SK-N-SH (cell line): ENCODE measurements around the gene FAM168A. TPM values are rescaled to one million over a fixed set of nuclear protein-coding genes. Genes with fewer than 3 reads are reported as not detected.

Experiments used
- CTCF ChIA-PET: fragments of 300-600, 350-600 bp; formaldehyde crosslinking; extraction: SDS; loops from one replicate; lab custom pipeline; 2021; lab: Yijun Ruan, JAX
- POLR2A ChIA-PET: fragments of 350-600 bp; sonication (Branson Sonifier 250); formaldehyde crosslinking; extraction: SDS; loops from one replicate; lab custom pipeline; 2020; ENCODE audit warnings: antibody characterized with exemption, inconsistent platforms; lab: Yijun Ruan, JAX
- DNase-seq: peaks from one replicate; pipeline ENCODE4 v3.0.0; 2012
- H2AFZ ChIP-seq: fragments of 200-600 bp; sonication (generic); 2 replicates; pipeline ENCODE4 v1.8.1; 2016; ENCODE audit warnings: antibody characterized with exemption, mild to moderate bottlenecking, low read depth
- H3F3A ChIP-seq: fragments of 200-600 bp; sonication (generic); replicated peaks from 2 replicates; pipeline ENCODE3; 2016; ENCODE audit warnings: antibody characterized with exemption, mild to moderate bottlenecking; ENCODE audit not compliant: insufficient read depth
- H3K27ac ChIP-seq, 2 experiments: fragments of 200-500 bp in 1 of 2; fragments of 200-600 bp in 1 of 2; sonication (Bioruptor generic) in 1 of 2; sonication (generic), shearing (Covaris generic) in 1 of 2; 2 replicates each; pipeline versions ENCODE4 v1.5.1 to v1.6.1; 2014 to 2016; ENCODE audit warnings: low read depth in 2 of 2, inconsistent platforms in 1 of 2, low read length in 1 of 2, mild to moderate bottlenecking in 1 of 2, mixed read lengths in 1 of 2
- H3K27me3 ChIP-seq: fragments of 200-600 bp; sonication (generic), shearing (Covaris generic); 2 replicates; pipeline ENCODE4 v1.6.1; 2016; ENCODE audit warnings: mixed run types; ENCODE audit not compliant: insufficient read depth
- H3K36me3 ChIP-seq, 2 experiments: fragments of 200-500 bp in 1 of 2; fragments of 200-600 bp in 1 of 2; sonication (Bioruptor generic) in 1 of 2; sonication (generic) in 1 of 2; replicated peaks in 1 of 2; 2 replicates each; pipeline versions ENCODE3 to v1.5.1; 2014 to 2016; ENCODE audit warnings: low read length in 1 of 2, mild to moderate bottlenecking in 1 of 2; ENCODE audit not compliant: insufficient read depth in 2 of 2, control insufficient read depth in 1 of 2
- H3K4me1 ChIP-seq, 2 experiments: fragments of 200-500 bp in 1 of 2; fragments of 200-600 bp in 1 of 2; sonication (Bioruptor generic) in 1 of 2; sonication (generic), shearing (Covaris generic) in 1 of 2; 2 replicates each; pipeline versions ENCODE4 v1.5.1 to v1.6.1; 2014 to 2016; ENCODE audit warnings: low read depth in 1 of 2, low read length in 1 of 2, mixed run types in 1 of 2; ENCODE audit not compliant: insufficient read depth in 2 of 2, control insufficient read depth in 1 of 2
- H3K4me2 ChIP-seq: fragments of 200-600 bp; sonication (generic), shearing (Covaris generic); 2 replicates; pipeline ENCODE4 v1.6.1; 2017; ENCODE audit warnings: mixed run types
- H3K4me3 ChIP-seq, 2 experiments: fragments of 200-500 bp in 1 of 2; fragments of 200-600 bp in 1 of 2; sonication (Bioruptor generic) in 1 of 2; sonication (generic), shearing (Covaris generic) in 1 of 2; 2 replicates each; pipeline versions ENCODE4 v1.5.1 to v1.8.1; 2014 to 2016; ENCODE audit warnings: low read depth in 2 of 2, inconsistent platforms in 1 of 2, low read length in 1 of 2, mild to moderate bottlenecking in 1 of 2, mixed read lengths in 1 of 2, moderate library complexity in 1 of 2
- H3K79me2 ChIP-seq: fragments of 200-600 bp; sonication (generic); 2 replicates; pipeline ENCODE4 v1.8.1; 2017; ENCODE audit warnings: mild to moderate bottlenecking; ENCODE audit not compliant: insufficient read depth
- H3K9ac ChIP-seq: fragments of 200-600 bp; sonication (generic); 2 replicates; pipeline ENCODE4 v1.6.1; 2017; ENCODE audit warnings: mixed run types
- H3K9me2 ChIP-seq: fragments of 200-600 bp; sonication (generic); 2 replicates; pipeline ENCODE4 v1.6.1; 2017; ENCODE audit warnings: mixed run types
- H3K9me3 ChIP-seq: fragments of 200-600 bp; sonication (generic); 2 replicates; pipeline ENCODE4 v1.6.1; 2017; ENCODE audit warnings: mixed run types, mild to moderate bottlenecking, moderate library complexity
- H4K20me1 ChIP-seq: fragments of 200-600 bp; sonication (generic); 2 replicates; pipeline ENCODE4 v1.6.1; 2017; ENCODE audit warnings: mild to moderate bottlenecking, mixed run types; ENCODE audit not compliant: insufficient read depth
- CHD2 ChIP-seq: fragments of 150-350 bp; IDR thresholded peaks from 2 replicates; pipeline ENCODE4 v1.6.1; 2018; ENCODE audit warnings: low read length; ENCODE audit not compliant: partially characterized antibody
- CTCF ChIP-seq: fragments of 200-600 bp; sonication (generic); IDR thresholded peaks from 2 replicates; pipeline ENCODE4 v1.6.1; 2017; ENCODE audit warnings: antibody characterized with exemption, mild to moderate bottlenecking, moderate library complexity
- ELF1 ChIP-seq: IDR thresholded peaks from 2 replicates; pipeline ENCODE4 v1.4.0; 2012
- FOSL2 ChIP-seq: IDR thresholded peaks from 2 replicates; pipeline ENCODE4 v1.4.0; 2012; ENCODE audit warnings: low read depth, mild to moderate bottlenecking, moderate library complexity, borderline replicate concordance
- FOXJ3 ChIP-seq: sonication (generic); formaldehyde crosslinking; IDR thresholded peaks from 2 replicates; pipeline ENCODE4 v1.5.1; 2020; ENCODE audit warnings: mild to moderate bottlenecking, missing genetic modification reagents
- GABPA ChIP-seq: IDR thresholded peaks from 2 replicates; pipeline ENCODE4 v1.4.0; 2012; ENCODE audit warnings: low read depth, mild to moderate bottlenecking
- MEF2A ChIP-seq: IDR thresholded peaks from 2 replicates; pipeline ENCODE4 v1.4.0; 2012; ENCODE audit warnings: low read depth, borderline replicate concordance
- PBX3 ChIP-seq: IDR thresholded peaks from 2 replicates; pipeline ENCODE4; 2012
- RCOR1 ChIP-seq: fragments of 150-350 bp; IDR thresholded peaks from 2 replicates; pipeline ENCODE4 v1.6.1; 2017; ENCODE audit warnings: antibody characterized with exemption, low read length
- REST ChIP-seq: IDR thresholded peaks from 2 replicates; pipeline ENCODE4 v1.6.1; 2012; ENCODE audit warnings: mild to moderate bottlenecking, low read depth, low read length, moderate library complexity
- RFX5 ChIP-seq: IDR thresholded peaks from 2 replicates; pipeline ENCODE4 v1.6.1; 2012; ENCODE audit warnings: mild to moderate bottlenecking, improper control_type of control experiment, low read length
- SIN3A ChIP-seq: IDR thresholded peaks from 2 replicates; pipeline ENCODE4 v1.6.1; 2012; ENCODE audit warnings: low read depth, mild to moderate bottlenecking, low read length, moderate library complexity, borderline replicate concordance
- SMC3 ChIP-seq: IDR thresholded peaks from 2 replicates; pipeline ENCODE4 v1.6.1; 2012; ENCODE audit warnings: low read depth, low read length, improper control_type of control experiment
- TAF1 ChIP-seq: IDR thresholded peaks from 2 replicates; pipeline ENCODE4 v1.6.1; 2012; ENCODE audit warnings: low read depth, mild to moderate bottlenecking, low read length, moderate library complexity, borderline replicate concordance
- TEAD4 ChIP-seq: IDR thresholded peaks from 2 replicates; pipeline ENCODE4 v1.4.0; 2012; ENCODE audit warnings: mild to moderate bottlenecking, borderline replicate concordance; ENCODE audit not compliant: insufficient read depth
- USF2 ChIP-seq: fragments of 150-350 bp; IDR thresholded peaks from 2 replicates; pipeline ENCODE4 v1.6.1; 2017; ENCODE audit warnings: antibody characterized with exemption, low read length, low read depth, borderline replicate concordance
- WGBS: methylation state at CpG from one replicate; pipeline ENCODE4 v1.1.6; 2017; ENCODE audit warnings: low lambda C conversion rate; 5-methylcytosine and 5-hydroxymethylcytosine counted together
- polyA plus RNA-seq, 3 experiments: library from polyadenylated mRNA; depleted of rRNA; stranded (reverse); fragments of >200 nt; gene quantifications; 2 replicates each; pipeline ENCODE4 v1.2.3, GENCODE V29; 2012

Gene FAM168A
- polyA plus RNA-seq, 1 of the 3 experiments (the other 2 are of a cell fraction): 17.8 TPM

GRCh38 chr11:73592640-73593039 is 5.3 kb downstream of the FAM168A start (continued):
- no peak for TF ChIP-seq USF2

GRCh38 chr11:73591743-73592142 is 6.2 kb downstream of the FAM168A start:
- H3K4me2 ChIP-seq: no peak overlapping the region
- no peak overlapping the region for H2AFZ ChIP-seq
- H3K36me3 ChIP-seq: no peaks in the 10 kb centered on the region
- no peak for DNase-seq
- no peak overlapping the region for H3K9ac ChIP-seq
- H4K20me1 ChIP-seq: peaks cover 6% of the 10 kb centered on the region; the same call in 1 of the 2 replicates
- 97% methylated on average over 4 of the region's 4 CpGs for WGBS
- peaks cover 90% of the 10 kb centered on the region for H3K79me2 ChIP-seq
- peaks cover 6 to 12% of the 10 kb centered on the region in 2 experiments; a peak in 3 of 4 replicates for H3K4me1 ChIP-seq
- ChIA-PET POLR2A (no interaction called here), CTCF (interaction anchor here (1.5 kb wide), 1 partner anchor 26 kb away, joined by 3 read pairs; no protein-coding TSS in a partner anchor)
- H3F3A ChIP-seq: peaks cover 19% of the 10 kb centered on the region
- no peaks in the 10 kb centered on the region for H3K9me2 ChIP-seq
- H3K27ac ChIP-seq: no peak overlapping the region
- no peaks in the 10 kb centered on the region for H3K9me3 ChIP-seq
- H3K27me3 ChIP-seq: no peaks in the 10 kb centered on the region
- no peak overlapping the region for H3K4me3 ChIP-seq
- TF ChIP-seq RFX5 (no peak), FOSL2 (no peak), SIN3A (no peak)

- H3K4me2 ChIP-seq: no peak overlapping the region
- no peak overlapping the region for H2AFZ ChIP-seq
- H3K9ac ChIP-seq: no peak overlapping the region
- H3K4me1 ChIP-seq: peaks cover 0 to 4% of the 10 kb centered on the region in 2 experiments; a peak in 2 of 4 replicates
- H3K79me2 ChIP-seq: peaks cover 90% of the 10 kb centered on the region
- TF ChIP-seq FOXJ3 (CRISPR knock-in tag) (no peak), CHD2 (no peak), SIN3A (no peak), GABPA (no peak), TEAD4 (no peak), REST (no peak), RFX5 (no peak), MEF2A (no peak), PBX3 (no peak), ELF1 (no peak), TAF1 (no peak), CTCF (no peak), RCOR1 (no peak), SMC3 (no peak)
- ChIA-PET CTCF (interaction anchor here (0.9 to 1.5 kb wide), 4 partner anchors 25 to 284 kb away, joined by 3 to 4 read pairs (median 4); no protein-coding TSS in a partner anchor), POLR2A (no interaction called here)
- no peak overlapping the region for H3K27ac ChIP-seq
- no peak for DNase-seq
- peaks cover 12% of the 10 kb centered on the region; the same call in 1 of the 2 replicates for H4K20me1 ChIP-seq
- no peaks in the 10 kb centered on the region for H3K9me3 ChIP-seq
- H3K9me2 ChIP-seq: no peaks in the 10 kb centered on the region
- H3K27me3 ChIP-seq: no peaks in the 10 kb centered on the region
- 94% methylated on average over 7 of the region's 7 CpGs for WGBS
- H3K36me3 ChIP-seq: no peaks in the 10 kb centered on the region
- no peak overlapping the region for H3K4me3 ChIP-seq
- H3F3A ChIP-seq: peaks cover 22% of the 10 kb centered on the region
Measured at GRCh38 chr11:73590991-73591390, 6.9 kb downstream of the FAM168A start.
